22Rv1 (cell line): ENCODE measurements around the gene ZNF500.

Experiments used
- H3K27ac ChIP-seq: fragments of 450-650 bp; 2 replicates; pipeline ENCODE4 v1.5.1; 2017
- ZFX ChIP-seq: fragments of 450-650 bp; IDR thresholded peaks from 2 replicates; pipeline ENCODE4 v1.6.1; 2017; ENCODE audit warnings: antibody characterized with exemption, borderline replicate concordance
- TF ChIP-seq, protein P1 (sequence below): fragments of 450-650 bp; IDR thresholded peaks from 2 replicates; pipeline ENCODE4 v1.5.1; 2017; ENCODE audit warnings: mild to moderate bottlenecking

The ZNF500 gene

GRCh38 chr16:4714996-4715395 lies 52.0 kb downstream of the ZNF500 start:
- no peak for TF ChIP-seq ZFX
- H3K27ac ChIP-seq = no peak overlapping the region

DNA sequence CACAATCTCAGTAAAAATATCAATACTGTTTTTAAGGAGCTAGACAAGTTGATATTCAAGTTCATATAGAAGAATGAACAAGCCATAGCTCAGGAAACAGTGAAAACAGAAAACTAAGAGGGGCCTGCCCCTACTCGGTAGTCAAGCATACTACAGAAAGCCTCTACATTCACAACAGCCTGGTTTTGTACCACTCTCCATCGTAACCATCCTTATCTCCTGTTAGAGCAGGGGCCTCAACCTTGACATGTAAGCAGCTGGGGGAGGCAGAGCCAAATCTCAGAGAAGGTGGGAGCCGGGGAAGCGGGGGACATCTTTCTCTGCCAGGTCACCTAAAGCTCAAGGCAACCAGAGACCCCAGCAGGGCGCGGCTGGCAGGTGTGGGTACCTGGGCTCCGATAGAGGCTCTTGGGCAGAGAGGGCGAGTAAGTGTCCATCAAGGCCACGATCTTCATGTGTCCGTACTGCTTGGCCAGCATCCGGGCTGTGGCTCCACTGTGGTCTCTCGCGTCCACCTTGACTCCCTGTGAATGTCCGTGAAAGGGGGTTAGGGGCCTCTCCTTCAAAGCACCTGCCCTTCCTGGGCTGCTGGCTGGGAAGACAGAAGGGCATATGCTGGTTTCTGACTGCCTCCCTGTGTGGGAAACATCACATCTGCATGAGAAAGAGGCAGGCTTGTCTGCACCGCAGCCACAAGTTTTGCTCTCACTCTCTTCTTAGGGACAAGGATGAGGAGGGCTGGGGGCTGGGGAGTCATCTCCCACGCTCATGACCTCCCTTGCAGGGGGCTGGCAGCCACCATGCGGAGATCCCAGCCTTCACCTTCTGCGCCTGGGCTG lies 53.1 kb downstream of the ZNF500 start:
- TF ChIP-seq, protein P1, sequence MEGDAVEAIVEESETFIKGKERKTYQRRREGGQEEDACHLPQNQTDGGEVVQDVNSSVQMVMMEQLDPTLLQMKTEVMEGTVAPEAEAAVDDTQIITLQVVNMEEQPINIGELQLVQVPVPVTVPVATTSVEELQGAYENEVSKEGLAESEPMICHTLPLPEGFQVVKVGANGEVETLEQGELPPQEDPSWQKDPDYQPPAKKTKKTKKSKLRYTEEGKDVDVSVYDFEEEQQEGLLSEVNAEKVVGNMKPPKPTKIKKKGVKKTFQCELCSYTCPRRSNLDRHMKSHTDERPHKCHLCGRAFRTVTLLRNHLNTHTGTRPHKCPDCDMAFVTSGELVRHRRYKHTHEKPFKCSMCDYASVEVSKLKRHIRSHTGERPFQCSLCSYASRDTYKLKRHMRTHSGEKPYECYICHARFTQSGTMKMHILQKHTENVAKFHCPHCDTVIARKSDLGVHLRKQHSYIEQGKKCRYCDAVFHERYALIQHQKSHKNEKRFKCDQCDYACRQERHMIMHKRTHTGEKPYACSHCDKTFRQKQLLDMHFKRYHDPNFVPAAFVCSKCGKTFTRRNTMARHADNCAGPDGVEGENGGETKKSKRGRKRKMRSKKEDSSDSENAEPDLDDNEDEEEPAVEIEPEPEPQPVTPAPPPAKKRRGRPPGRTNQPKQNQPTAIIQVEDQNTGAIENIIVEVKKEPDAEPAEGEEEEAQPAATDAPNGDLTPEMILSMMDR = no peak
- TF ChIP-seq ZFX = no peak
- no peak overlapping the region for H3K27ac ChIP-seq

- H3K27ac ChIP-seq = no peak overlapping the region
- TF ChIP-seq ZFX = no peak
- TF ChIP-seq, protein P1 = no peak
These were observed 57.5 kb downstream of the ZNF500 start for GRCh38 chr16:4709481-4709880.

DNA sequence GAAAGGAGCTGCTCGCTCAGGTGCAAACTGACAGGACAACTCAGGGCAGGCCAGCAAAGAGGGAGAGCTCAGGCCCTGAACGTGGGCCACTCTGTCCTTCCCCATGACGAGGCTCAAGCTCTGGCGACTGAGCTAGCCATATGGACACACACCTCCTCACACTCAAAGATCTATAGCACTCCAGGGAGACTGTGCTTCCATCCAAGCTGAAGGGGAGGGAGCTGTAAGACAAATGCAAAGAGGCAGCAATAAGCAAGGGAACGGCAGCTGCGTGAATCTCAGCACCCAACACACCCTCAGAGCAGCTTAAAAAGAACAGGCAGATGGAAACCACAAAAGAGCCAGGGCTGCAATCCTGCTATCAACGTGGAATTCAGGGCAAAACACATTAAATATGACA lies 60.1 kb downstream of the ZNF500 start:
- H3K27ac ChIP-seq = no peak overlapping the region
- TF ChIP-seq ZFX = no peak
- TF ChIP-seq, protein P1 = no peak

DNA sequence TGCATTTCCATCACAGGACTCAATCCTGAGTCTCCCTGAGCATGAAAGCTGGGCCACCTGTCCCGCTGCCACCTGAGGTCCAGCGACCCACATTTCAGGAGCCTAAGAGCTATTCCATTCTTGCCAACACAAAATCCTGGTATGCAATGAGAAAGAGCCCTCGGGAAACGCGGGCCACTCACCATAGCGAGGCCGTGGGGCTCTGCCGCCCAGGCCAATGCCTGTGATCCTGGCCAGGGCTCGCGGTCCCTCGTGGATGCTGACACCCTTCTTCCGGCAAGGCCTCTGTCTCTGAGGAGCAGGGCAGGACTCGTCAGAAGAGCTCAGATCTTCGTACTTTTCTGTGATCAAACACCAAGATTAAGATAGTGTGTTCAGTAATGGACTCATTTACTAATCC lies 62.0 kb downstream of the ZNF500 start:
- H3K27ac ChIP-seq = no peak overlapping the region
- TF ChIP-seq, protein P1 = no peak
- TF ChIP-seq ZFX = no peak

- H3K27ac ChIP-seq = no peak overlapping the region
These were observed 62.5 kb downstream of the ZNF500 start for GRCh38 chr16:4704491-4704890.

GRCh38 chr16:4703906-4704305 lies 63.1 kb downstream of the ZNF500 start:
- H3K27ac ChIP-seq = no peak overlapping the region
- TF ChIP-seq, protein P1 = no peak
- TF ChIP-seq ZFX = no peak

More at GRCh38 chr16:4704491-4704890, 62.5 kb downstream of the ZNF500 start:
- TF ChIP-seq ZFX = no peak
- TF ChIP-seq, protein P1 = no peak
